Loucy (cell line): ENCODE data around the gene STRN3.
"Not testable (repeated sequence)": the region's sequence is repeated elsewhere in the genome, so short reads cannot be mapped to it uniquely, and the experiment has no call there.

Source experiments
- H2AFZ ChIP-seq: fragments of 200-600 bp; sonication (generic); 2 replicates; pipeline ENCODE4 v1.6.0; 2016; ENCODE audit warnings: antibody characterized with exemption, mild to moderate bottlenecking, low read length, moderate library complexity
- H3F3A ChIP-seq: fragments of 200-600 bp; 2 replicates; pipeline ENCODE4 v1.6.0; 2016; ENCODE audit warnings: antibody characterized with exemption, low read depth, mild to moderate bottlenecking
- H3K27me3 ChIP-seq: fragments of 200-600 bp; sonication (generic); 2 replicates; pipeline ENCODE4 v1.6.1; 2014; ENCODE audit warnings: low read length, mild to moderate bottlenecking; ENCODE audit not compliant: insufficient read depth, poor library complexity, severe bottlenecking
- H3K36me3 ChIP-seq: fragments of 200-600 bp; sonication (generic); 2 replicates; pipeline ENCODE4 v1.6.1; 2016; ENCODE audit warnings: low read length; ENCODE audit not compliant: insufficient read depth
- H3K4me1 ChIP-seq: fragments of 200-600 bp; sonication (generic); 2 replicates; pipeline ENCODE4 v1.5.1; 2014; ENCODE audit warnings: low read length, mild to moderate bottlenecking; ENCODE audit not compliant: insufficient read depth, poor library complexity, severe bottlenecking
- H3K4me2 ChIP-seq: fragments of 200-600 bp; sonication (generic); 2 replicates; pipeline ENCODE4 v1.6.0; 2014; ENCODE audit warnings: antibody characterized with exemption, low read length, low read depth, mild to moderate bottlenecking; ENCODE audit not compliant: poor library complexity, severe bottlenecking
- H3K4me3 ChIP-seq: fragments of 200-600 bp; sonication (generic); 2 replicates; pipeline ENCODE4 v1.5.1; 2014; ENCODE audit warnings: low read length, mild to moderate bottlenecking, mixed read lengths; ENCODE audit not compliant: poor library complexity, severe bottlenecking
- H3K79me2 ChIP-seq: fragments of 200-600 bp; sonication (generic); 2 replicates; pipeline ENCODE4 v1.6.1; 2014; ENCODE audit warnings: low read length; ENCODE audit not compliant: insufficient read depth
- H3K9ac ChIP-seq: fragments of 200-600 bp; sonication (generic); 2 replicates; pipeline ENCODE4 v1.6.0; 2014; ENCODE audit warnings: mild to moderate bottlenecking, low read depth, low read length, moderate library complexity; ENCODE audit not compliant: poor library complexity, severe bottlenecking
- H3K9me2 ChIP-seq: fragments of 200-600 bp; sonication (generic); replicated peaks from 2 replicates; pipeline ENCODE4 v1.6.1; 2016; ENCODE audit warnings: low read depth, low read length, mixed read lengths
- H3K9me3 ChIP-seq: fragments of 200-600 bp; sonication (generic); 2 replicates; pipeline ENCODE4 v1.6.1; 2014; ENCODE audit warnings: mild to moderate bottlenecking, antibody characterized with exemption, low read length, low read depth; ENCODE audit not compliant: insufficient read depth
- H4K20me1 ChIP-seq: fragments of 200-600 bp; sonication (generic); 2 replicates; pipeline ENCODE4 v1.6.0; 2014; ENCODE audit warnings: antibody characterized with exemption, low read length, mild to moderate bottlenecking; ENCODE audit not compliant: insufficient read depth, poor library complexity, severe bottlenecking
- CTCF ChIP-seq: fragments of 200-600 bp; sonication (generic); conservative IDR thresholded peaks from 2 replicates; pipeline ENCODE4 v1.5.1; 2014; ENCODE audit warnings: mild to moderate bottlenecking, antibody characterized with exemption, low read length
- EZH2phosphoT487 ChIP-seq: fragments of 200-600 bp; IDR thresholded peaks from 2 replicates; pipeline ENCODE4 v1.6.1; 2018; ENCODE audit warnings: antibody characterized with exemption, mild to moderate bottlenecking, moderate library complexity, borderline replicate concordance

STRN3 gene

GRCh38 chr14:30971586-30971985, 54.6 kb downstream of the STRN3 start:
- peaks cover 100% of the 10 kb centered on the region for H3K79me2 ChIP-seq
- H3K4me2 ChIP-seq = no peak overlapping the region
- H2AFZ ChIP-seq = no peak overlapping the region
- TF ChIP-seq EZH2phosphoT487 = no peak
- no peak for TF ChIP-seq CTCF
- H4K20me1 ChIP-seq = peaks cover 60% of the 10 kb centered on the region
- H3K4me3 ChIP-seq = no peak overlapping the region
- peaks cover 3% of the 10 kb centered on the region; the same call in 1 of the 2 replicates for H3K36me3 ChIP-seq
- no peak overlapping the region for H3K9ac ChIP-seq
- H3K9me3 ChIP-seq = peaks cover 2% of the 10 kb centered on the region; the same call in 1 of the 2 replicates
- no peaks in the 10 kb centered on the region for H3K9me2 ChIP-seq
- no peaks in the 10 kb centered on the region for H3K27me3 ChIP-seq
- H3K4me1 ChIP-seq = peaks cover 3% of the 10 kb centered on the region
- H3F3A ChIP-seq = no peaks in the 10 kb centered on the region

GRCh38 chr14:30969796-30970195, 56.4 kb downstream of the STRN3 start:
- peaks cover 100% of the 10 kb centered on the region for H3K79me2 ChIP-seq
- not testable (repeated sequence) for H3K4me1 ChIP-seq, H3K27me3 ChIP-seq, H3K4me3 ChIP-seq, H3K9ac ChIP-seq, H3K4me2 ChIP-seq, H3K9me2 ChIP-seq, H2AFZ ChIP-seq, H3F3A ChIP-seq
- H3K36me3 ChIP-seq = peaks cover 12% of the 10 kb centered on the region; the same call in 1 of the 2 replicates
- peaks cover 70% of the 10 kb centered on the region for H4K20me1 ChIP-seq
- peaks cover 14% of the 10 kb centered on the region; the same call in 1 of the 2 replicates for H3K9me3 ChIP-seq

GRCh38 chr14:30967364-30968098, 58.6 kb downstream of the STRN3 start:
- not testable (repeated sequence) for H3K4me2 ChIP-seq, H3K4me1 ChIP-seq, H3K9me2 ChIP-seq, H3F3A ChIP-seq, H2AFZ ChIP-seq, H3K27me3 ChIP-seq, H3K4me3 ChIP-seq, H3K9ac ChIP-seq
- Histone ChIP-seq H3K79me2 (peaks cover 99% of the 10 kb centered on the region), H3K9me3 (peaks cover 14% of the 10 kb centered on the region; the same call in 1 of the 2 replicates), H4K20me1 (peaks cover 55% of the 10 kb centered on the region), H3K36me3 (peaks cover 22% of the 10 kb centered on the region; the same call in 1 of the 2 replicates)

- Histone ChIP-seq H3F3A (no peaks in the 10 kb centered on the region), H3K9me2 (no peaks in the 10 kb centered on the region), H3K4me1 (peaks cover 3% of the 10 kb centered on the region), H3K36me3 (peaks cover 22% of the 10 kb centered on the region; the same call in 1 of the 2 replicates), H3K79me2 (peaks cover 99% of the 10 kb centered on the region), H3K4me3 (no peak overlapping the region), H3K9me3 (peaks cover 14% of the 10 kb centered on the region; the same call in 1 of the 2 replicates), H3K27me3 (no peaks in the 10 kb centered on the region), H4K20me1 (peaks cover 54% of the 10 kb centered on the region), H3K4me2 (no peak overlapping the region), H3K9ac (no peak overlapping the region), H2AFZ (no peak overlapping the region)
- no peak for TF ChIP-seq EZH2phosphoT487
- no peak for TF ChIP-seq CTCF
Observed at GRCh38 chr14:30966415-30967363, 59.5 kb downstream of the STRN3 start.

- not testable (repeated sequence) for H3K4me2 ChIP-seq, H3F3A ChIP-seq, H3K27me3 ChIP-seq, H3K9ac ChIP-seq, H2AFZ ChIP-seq, H3K4me3 ChIP-seq, H3K9me2 ChIP-seq, H3K4me1 ChIP-seq
- H4K20me1 ChIP-seq = peaks cover 55% of the 10 kb centered on the region
- peaks cover 14% of the 10 kb centered on the region; the same call in 1 of the 2 replicates for H3K9me3 ChIP-seq
- peaks cover 22% of the 10 kb centered on the region; the same call in 1 of the 2 replicates for H3K36me3 ChIP-seq
- H3K79me2 ChIP-seq = peaks cover 99% of the 10 kb centered on the region
Observed at GRCh38 chr14:30965861-30966260, 60.3 kb downstream of the STRN3 start.
